ENCODE results near the gene AIG1. TPM values are rescaled to one million over a fixed set of nuclear protein-coding genes. Genes with fewer than 3 reads are reported as not detected.
"Not testable (repeated sequence)": the region's sequence is repeated elsewhere in the genome, so short reads cannot be mapped to it uniquely, and the experiment has no call there.

The AIG1 gene
- total RNA-seq, 1 donor from 2014 or later = 35.2 TPM

GRCh38 chr6:143079325-143079640 lies 18.6 kb downstream of the AIG1 start:
- H3K36me3 ChIP-seq (ENCODE audit: insufficient read depth, low read length) = no peaks in the 10 kb centered on the region
- FAIRE-seq = no peak
- no peak for DNase-seq (ENCODE audit: low read depth)
- peaks cover 3% of the 10 kb centered on the region for H3K79me2 ChIP-seq (ENCODE audit: insufficient read depth, low read length)
- no peak overlapping the region for H3K4me2 ChIP-seq (ENCODE audit: low read length)
- H3K4me3 Mint-ChIP-seq (ENCODE audit: unreplicated experiment) = no peak overlapping the region
- peaks cover 9% of the 10 kb centered on the region for H3K9me3 Mint-ChIP-seq (ENCODE audit: unreplicated experiment)
- H3K27me3 ChIP-seq (ENCODE audit: insufficient read depth, low read length) = no peaks in the 10 kb centered on the region
- no peak for TF ChIP-seq EZH2 (IDR thresholded peaks at IDR 0.05; ENCODE audit: insufficient read depth, low read length)
- TF ChIP-seq CTCF (IDR thresholded peaks at IDR 0.05; ENCODE audit: insufficient read depth, low read depth, low read length) = no peak
- H3K9ac ChIP-seq (ENCODE audit: low read length) = no peak overlapping the region
- H3K4me3 ChIP-seq (ENCODE audit: insufficient read depth, low read depth, low read length) = no peak overlapping the region
- no peaks in the 10 kb centered on the region for H3K27me3 Mint-ChIP-seq (ENCODE audit: low read depth, unreplicated experiment)
- H3K4me1 ChIP-seq (ENCODE audit: insufficient read depth, low read length) = no peaks in the 10 kb centered on the region
- peaks cover 4% of the 10 kb centered on the region for H3K36me3 Mint-ChIP-seq (ENCODE audit: low read depth, unreplicated experiment)
- no peak overlapping the region for H3K27ac ChIP-seq (ENCODE audit: low read depth, low read length)
- no peaks in the 10 kb centered on the region for H3K4me1 Mint-ChIP-seq (ENCODE audit: low read depth, unreplicated experiment)
- H3K27ac Mint-ChIP-seq (ENCODE audit: unreplicated experiment) = no peak overlapping the region
- H2AFZ ChIP-seq (ENCODE audit: low read depth, low read length) = no peak overlapping the region
- H3K9me3 ChIP-seq (ENCODE audit: insufficient read depth, low read depth, low read length) = no peaks in the 10 kb centered on the region
- no peaks in the 10 kb centered on the region for H4K20me1 ChIP-seq (ENCODE audit: insufficient read depth, low read length)

GRCh38 chr6:143082274-143082673 lies 21.6 kb downstream of the AIG1 start:
- H3K4me1 ChIP-seq (ENCODE audit: insufficient read depth, low read length); FAIRE-seq; H3K27me3 ChIP-seq (ENCODE audit: insufficient read depth, low read length); H3K4me2 ChIP-seq (ENCODE audit: low read length); DNase-seq (ENCODE audit: low read depth); H3K9me3 ChIP-seq (ENCODE audit: insufficient read depth, low read depth, low read length); H3K27me3 Mint-ChIP-seq (ENCODE audit: low read depth, unreplicated experiment); H3K79me2 ChIP-seq (ENCODE audit: insufficient read depth, low read length); H3K27ac ChIP-seq (ENCODE audit: low read depth, low read length); H3K9ac ChIP-seq (ENCODE audit: low read length); H3K36me3 ChIP-seq (ENCODE audit: insufficient read depth, low read length); H3K4me1 Mint-ChIP-seq (ENCODE audit: low read depth, unreplicated experiment); H3K4me3 ChIP-seq (ENCODE audit: insufficient read depth, low read depth, low read length); H3K4me3 Mint-ChIP-seq (ENCODE audit: unreplicated experiment); H4K20me1 ChIP-seq (ENCODE audit: insufficient read depth, low read length); H2AFZ ChIP-seq (ENCODE audit: low read depth, low read length); H3K9me3 Mint-ChIP-seq (ENCODE audit: unreplicated experiment); H3K36me3 Mint-ChIP-seq (ENCODE audit: low read depth, unreplicated experiment); H3K27ac Mint-ChIP-seq (ENCODE audit: unreplicated experiment): not testable (repeated sequence)

GRCh38 chr6:143084019-143084418 lies 23.3 kb downstream of the AIG1 start:
- not testable (repeated sequence) for H3K27me3 Mint-ChIP-seq (ENCODE audit: low read depth, unreplicated experiment); H3K9me3 Mint-ChIP-seq (ENCODE audit: unreplicated experiment); H3K27ac Mint-ChIP-seq (ENCODE audit: unreplicated experiment); H3K4me2 ChIP-seq (ENCODE audit: low read length); DNase-seq (ENCODE audit: low read depth); FAIRE-seq; H3K27me3 ChIP-seq (ENCODE audit: insufficient read depth, low read length); H3K4me1 Mint-ChIP-seq (ENCODE audit: low read depth, unreplicated experiment); H4K20me1 ChIP-seq (ENCODE audit: insufficient read depth, low read length); H3K4me3 Mint-ChIP-seq (ENCODE audit: unreplicated experiment); H3K4me1 ChIP-seq (ENCODE audit: insufficient read depth, low read length); H3K36me3 Mint-ChIP-seq (ENCODE audit: low read depth, unreplicated experiment); H3K9me3 ChIP-seq (ENCODE audit: insufficient read depth, low read depth, low read length); H3K36me3 ChIP-seq (ENCODE audit: insufficient read depth, low read length); H3K27ac ChIP-seq (ENCODE audit: low read depth, low read length); H3K4me3 ChIP-seq (ENCODE audit: insufficient read depth, low read depth, low read length); H3K79me2 ChIP-seq (ENCODE audit: insufficient read depth, low read length); H2AFZ ChIP-seq (ENCODE audit: low read depth, low read length); H3K9ac ChIP-seq (ENCODE audit: low read length)

GRCh38 chr6:143087335-143087734 lies 26.6 kb downstream of the AIG1 start:
- not testable (repeated sequence) for H3K27ac Mint-ChIP-seq (ENCODE audit: unreplicated experiment); H3K4me1 ChIP-seq (ENCODE audit: insufficient read depth, low read length); FAIRE-seq; DNase-seq (ENCODE audit: low read depth); H3K36me3 ChIP-seq (ENCODE audit: insufficient read depth, low read length); H3K4me3 Mint-ChIP-seq (ENCODE audit: unreplicated experiment); H3K9ac ChIP-seq (ENCODE audit: low read length); H3K4me2 ChIP-seq (ENCODE audit: low read length); H2AFZ ChIP-seq (ENCODE audit: low read depth, low read length); H3K27me3 Mint-ChIP-seq (ENCODE audit: low read depth, unreplicated experiment); H3K79me2 ChIP-seq (ENCODE audit: insufficient read depth, low read length); H3K36me3 Mint-ChIP-seq (ENCODE audit: low read depth, unreplicated experiment); H3K4me1 Mint-ChIP-seq (ENCODE audit: low read depth, unreplicated experiment); H4K20me1 ChIP-seq (ENCODE audit: insufficient read depth, low read length); H3K4me3 ChIP-seq (ENCODE audit: insufficient read depth, low read depth, low read length); H3K9me3 ChIP-seq (ENCODE audit: insufficient read depth, low read depth, low read length); H3K9me3 Mint-ChIP-seq (ENCODE audit: unreplicated experiment); H3K27ac ChIP-seq (ENCODE audit: low read depth, low read length); H3K27me3 ChIP-seq (ENCODE audit: insufficient read depth, low read length)
